ENCODE measurements around the gene ACOT7.

- no peak for TF ChIP-seq USF1 (IDR thresholded peaks at IDR 0.05)
- TF ChIP-seq ZBTB7A (IDR thresholded peaks at IDR 0.05; ENCODE audit: low read depth): no peak
- TF ChIP-seq YY1 (IDR thresholded peaks at IDR 0.05; ENCODE audit: low read depth): no peak
- TF ChIP-seq TCF12 (IDR thresholded peaks at IDR 0.05; ENCODE audit: low read depth): no peak
- TF ChIP-seq EP300 (IDR thresholded peaks at IDR 0.05; ENCODE audit: borderline replicate concordance): no peak
Measured at GRCh38 chr1:6399294-6399693, 5.7 kb upstream of the ACOT7 start.
